ENCODE measurements around the gene ROBO2.

DNA sequence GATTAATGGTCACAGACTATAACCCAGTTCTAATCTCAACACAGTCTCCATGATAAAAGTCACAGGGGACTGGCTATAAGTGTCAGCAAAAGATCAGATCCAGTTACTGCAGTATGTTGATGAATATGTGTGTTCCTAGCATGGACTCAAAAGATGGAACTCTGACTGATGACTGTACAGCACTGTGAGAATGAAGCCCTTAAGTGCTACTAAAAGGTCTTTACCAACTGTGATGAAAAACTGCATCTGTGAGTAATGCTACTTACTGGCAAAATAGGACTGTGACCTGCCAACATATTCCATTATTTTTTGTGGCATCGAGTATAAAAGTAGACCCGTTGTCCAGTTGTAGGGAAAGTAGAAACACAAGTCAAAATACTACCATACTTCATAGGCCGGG is 284.2 kb downstream of the ROBO2 start:
- no peak for TF ChIP-seq CTCF (IDR thresholded peaks at IDR 0.05)
- no peak for TF ChIP-seq POLR2A (IDR thresholded peaks at IDR 0.05)

Measured in esophagus squamous epithelium (tissue), 4 donors.